HCT116 (cell line): ENCODE data around the gene FOXS1. TPM values are rescaled to one million over a fixed set of nuclear protein-coding genes. Genes with fewer than 3 reads are reported as not detected.

Source experiments
- ATAC-seq: fragments of 200-7000 bp; cut with Tn5 transposase; 2 replicates; pipeline ENCODE4 v1.9.1; 2020; ENCODE audit warnings: mild to moderate bottlenecking, moderate library complexity
- BruUV-seq: library from RNA; stranded (reverse); fragments of 400-500 nt; replicated peaks from 2 replicates; lab custom pipeline; 2021; lab: Mats Ljungman, UMichigan
- CTCF ChIA-PET: fragments of 300-600 bp; sonication (Branson Sonifier 250); formaldehyde crosslinking; loops from one replicate; lab custom pipeline; 2021; ENCODE audit warnings: antibody characterized with exemption; lab: Charles Lee
- POLR2A ChIA-PET: fragments of 300-600, 350-600 bp; sonication (Branson Sonifier 250); formaldehyde crosslinking; loops from one replicate; lab custom pipeline; 2021; ENCODE audit warnings: antibody characterized with exemption; lab: Charles Lee
- RAD21 ChIA-PET, 2 experiments: fragments of 300-600 bp; sonication (Branson Sonifier 250); formaldehyde crosslinking; loops; one replicate each; lab custom pipeline; 2023; ENCODE audit warnings: low total read pairs in 2 of 2; ENCODE audit not compliant: uncharacterized antibody in 2 of 2, unreplicated experiment in 2 of 2, low non-redundant PET in 1 of 2; lab: Charles Lee
- DNase-seq: peaks from one replicate; pipeline ENCODE4 v3.0.0-alpha.2; 2010; ENCODE audit warnings: low read depth, low spot score
- H2AFZ ChIP-seq: fragments of 200-600 bp; shearing (Covaris generic), sonication (generic); 2 replicates; pipeline ENCODE4 v1.6.1; 2017; ENCODE audit warnings: low read depth, mixed run types, mixed read lengths, antibody characterized with exemption, low read length; ENCODE audit not compliant: poor library complexity, severe bottlenecking
- H3K27ac ChIP-seq: 2 replicates; pipeline ENCODE4 v1.5.1; 2012; ENCODE audit warnings: low read depth, low read length
- H3K27me3 ChIP-seq: fragments of 200-600 bp; sonication (generic); 2 replicates; pipeline ENCODE4 v1.6.1; 2016; ENCODE audit warnings: mixed run types, low read length, mixed read lengths; ENCODE audit not compliant: insufficient read depth
- H3K36me3 ChIP-seq, 2 experiments: fragments of 200-500 bp in 1 of 2; fragments of 200-600 bp in 1 of 2; sonication (Bioruptor generic) in 1 of 2; sonication (generic) in 1 of 2; 2 replicates each; pipeline versions ENCODE4 v1.5.1 to v1.6.1; 2014 to 2016; ENCODE audit warnings: low read length in 2 of 2, inconsistent platforms in 1 of 2, mixed read lengths in 1 of 2, mixed run types in 1 of 2; ENCODE audit not compliant: insufficient read depth in 2 of 2, control insufficient read depth in 1 of 2
- H3K4me1 ChIP-seq, 2 experiments: fragments of 200-600 bp in 1 of 2; sonication (generic) in 1 of 2; 2 replicates each; pipeline versions ENCODE4 v1.5.1 to v1.6.1; 2012 to 2017; ENCODE audit warnings: low read length in 2 of 2, inconsistent platforms in 1 of 2, mild to moderate bottlenecking in 1 of 2, mixed read lengths in 1 of 2, mixed run types in 1 of 2, moderate library complexity in 1 of 2; ENCODE audit not compliant: insufficient read depth in 2 of 2, control insufficient read depth in 1 of 2
- H3K4me2 ChIP-seq: fragments of 200-600 bp; sonication (generic); 2 replicates; pipeline ENCODE4 v1.6.1; 2017; ENCODE audit warnings: mixed run types, low read length, mixed read lengths
- H3K4me3 ChIP-seq, 2 experiments: fragments of 200-600 bp in 1 of 2; sonication (generic) in 1 of 2; replicated peaks in 1 of 2; 2 replicates each; pipeline ENCODE4 v1.5.1; 2011 to 2016; ENCODE audit warnings: low read length in 2 of 2, control low read depth in 1 of 2, low read depth in 1 of 2, mild to moderate bottlenecking in 1 of 2, mixed read lengths in 1 of 2, mixed run types in 1 of 2
- H3K79me2 ChIP-seq: fragments of 200-600 bp; sonication (generic); 2 replicates; pipeline ENCODE4 v1.6.1; 2017; ENCODE audit warnings: mild to moderate bottlenecking, mixed run types, low read length, moderate library complexity, mixed read lengths; ENCODE audit not compliant: insufficient read depth
- H3K9ac ChIP-seq: fragments of 200-600 bp; sonication (generic); 2 replicates; pipeline ENCODE4 v1.6.1; 2016; ENCODE audit warnings: low read length, mixed read lengths
- H3K9me2 ChIP-seq: fragments of 200-600 bp; sonication (generic), shearing (Covaris generic); 2 replicates; pipeline ENCODE4 v1.6.1; 2017; ENCODE audit warnings: mixed run types, mild to moderate bottlenecking, moderate library complexity; ENCODE audit not compliant: insufficient read depth
- H3K9me3 ChIP-seq, 2 experiments: fragments of 200-500 bp in 1 of 2; fragments of 200-600 bp in 1 of 2; sonication (Bioruptor generic) in 1 of 2; sonication (generic) in 1 of 2; 2 replicates each; pipeline ENCODE4 v1.6.1; 2014 to 2017; ENCODE audit warnings: low read length in 2 of 2, mixed read lengths in 2 of 2, inconsistent platforms in 1 of 2, low read depth in 1 of 2, mild to moderate bottlenecking in 1 of 2, mixed run types in 1 of 2, moderate library complexity in 1 of 2; ENCODE audit not compliant: control insufficient read depth in 1 of 2, insufficient read depth in 1 of 2
- H4K20me1 ChIP-seq: fragments of 200-600 bp; sonication (generic), shearing (Covaris generic); 2 replicates; pipeline ENCODE4 v1.6.1; 2017; ENCODE audit warnings: mixed run types, mild to moderate bottlenecking, moderate library complexity; ENCODE audit not compliant: insufficient read depth
- ATF3 ChIP-seq: IDR thresholded peaks from 2 replicates; pipeline ENCODE4 v1.6.1; 2012
- CBX3 ChIP-seq: IDR thresholded peaks from 2 replicates; pipeline ENCODE4 v1.6.1; 2012; ENCODE audit warnings: low read depth
- CEBPB ChIP-seq: IDR thresholded peaks from 2 replicates; pipeline ENCODE4 v1.6.1; 2012; ENCODE audit warnings: low read depth
- EGR1 ChIP-seq: IDR thresholded peaks from 2 replicates; pipeline ENCODE4 v1.6.1; 2012; ENCODE audit warnings: low read depth
- EZH2 ChIP-seq: fragments of 200-600 bp; sonication (generic); IDR thresholded peaks from 2 replicates; pipeline ENCODE4 v1.6.1; 2017; ENCODE audit warnings: antibody characterized with exemption, mixed run types
- EZH2phosphoT487 ChIP-seq: fragments of 200-600 bp; IDR thresholded peaks from 2 replicates; pipeline ENCODE4 v1.6.1; 2018; ENCODE audit warnings: antibody characterized with exemption, borderline replicate concordance
- FOSL1 ChIP-seq: IDR thresholded peaks from 2 replicates; pipeline ENCODE4 v1.6.1; 2012; ENCODE audit warnings: low read depth
- JUND ChIP-seq: IDR thresholded peaks from 2 replicates; pipeline ENCODE4 v1.6.1; 2012
- MAX ChIP-seq: IDR thresholded peaks from 2 replicates; pipeline ENCODE4 v1.6.1; 2012
- RAD21 ChIP-seq: IDR thresholded peaks from 2 replicates; pipeline ENCODE4 v1.6.1; 2012; ENCODE audit warnings: low read depth, mild to moderate bottlenecking
- REST ChIP-seq: IDR thresholded peaks from 2 replicates; pipeline ENCODE4 v1.6.1; 2012; ENCODE audit warnings: low read depth
- SIN3A ChIP-seq: IDR thresholded peaks from 2 replicates; pipeline ENCODE4 v1.6.1; 2012; ENCODE audit warnings: low read depth
- TCF7L2 ChIP-seq: IDR thresholded peaks from 2 replicates; pipeline ENCODE4 v1.7.0; 2011; ENCODE audit warnings: borderline replicate concordance, inconsistent platforms; ENCODE audit not compliant: insufficient read depth, insufficient read length; ENCODE audit errors: extremely low read depth
- ZFX ChIP-seq: fragments of 450-650 bp; IDR thresholded peaks from 2 replicates; pipeline ENCODE4 v1.6.1; 2017
- ZNF274 ChIP-seq: fragments of 200-500 bp; sonication (Bioruptor generic); IDR thresholded peaks from 2 replicates; pipeline ENCODE4 v1.6.1; 2014; ENCODE audit warnings: mild to moderate bottlenecking, low read depth, low read length, inconsistent platforms
- intact Hi-C: fragments of 100-400 bp; cut with micrococcal nuclease; formaldehyde crosslinking; loops from 2 replicates; pipeline ENCODE4 v1.10.0; 2022
- total RNA-seq: library from RNA; stranded (reverse); gene quantifications from one replicate; pipeline ENCODE4 v1.2.1, GENCODE V29; 2021; ENCODE audit not compliant: unreplicated experiment

The FOXS1 gene
- total RNA-seq, 1 experiment from 2014 or later = not detected

GRCh38 chr20:31831771-31832306 lies 13.6 kb downstream of the FOXS1 start (continued):
- no peak for TF ChIP-seq TCF7L2
- no peak for TF ChIP-seq REST
- TF ChIP-seq MAX = no peak
- TF ChIP-seq FOSL1 = no peak
- no peak for TF ChIP-seq ATF3

GRCh38 chr20:31831211-31831610 lies 14.2 kb downstream of the FOXS1 start:
- no peak overlapping the region for H3K4me2 ChIP-seq
- DNase-seq (no peak), ATAC-seq (no peak)
- no TSS peak for BruUV-seq
- TF ChIP-seq EZH2 = no peak
- no peak for TF ChIP-seq REST
- no peak for TF ChIP-seq CBX3
- no peak for TF ChIP-seq FOSL1
- TF ChIP-seq TCF7L2 = no peak
- no peak for TF ChIP-seq MAX
- no peak for TF ChIP-seq ATF3
- no peak for TF ChIP-seq SIN3A
- TF ChIP-seq JUND = no peak
- no peak for TF ChIP-seq CEBPB
- TF ChIP-seq EZH2phosphoT487 = no peak
- TF ChIP-seq ZFX = no peak
- TF ChIP-seq RAD21 = no peak
- no peak for TF ChIP-seq EGR1
- TF ChIP-seq ZNF274 = no peak
- no peak overlapping the region for H3K9ac ChIP-seq
- H3K4me3 ChIP-seq = no peak overlapping the region
- no peaks in the 10 kb centered on the region for H3K9me2 ChIP-seq
- H3K4me1 ChIP-seq = peaks cover 8 to 16% of the 10 kb centered on the region in 2 experiments
- ChIA-PET CTCF (interaction anchor here (1.7 kb wide), 1 partner anchor 22 kb away, joined by 6 read pairs; no protein-coding TSS in a partner anchor), RAD21 (no interaction called here), POLR2A (no interaction called here)
- no peak overlapping the region for H2AFZ ChIP-seq
- H3K79me2 ChIP-seq = no peaks in the 10 kb centered on the region
- no peaks in the 10 kb centered on the region for H3K27me3 ChIP-seq
- H3K36me3 ChIP-seq = no peaks in the 10 kb centered on the region
- no peak overlapping the region for H3K27ac ChIP-seq
- H3K9me3 ChIP-seq = no peaks in the 10 kb centered on the region
- intact Hi-C loops = no loop called here
- no peaks in the 10 kb centered on the region for H4K20me1 ChIP-seq
